Esophagus (tissue), 2 donors: ENCODE measurements around the gene TMEM144. TPM values are rescaled to one million over a fixed set of nuclear protein-coding genes. Genes with fewer than 3 reads are reported as not detected.
"Not testable (repeated sequence)": the region's sequence is repeated elsewhere in the genome, so short reads cannot be mapped to it uniquely, and the experiment has no call there.

ENCODE experiments used
- H3K27ac ChIP-seq, 2 donors: one replicate each; pipeline ENCODE4 v1.5.1; 2013; ENCODE audit warnings: low read depth in 2 of 2, mild to moderate bottlenecking in 2 of 2, inconsistent platforms in 1 of 2, low read length in 1 of 2, moderate library complexity in 1 of 2
- H3K27me3 ChIP-seq, 2 donors: one replicate each; pipeline ENCODE4 v1.6.1; 2013; ENCODE audit warnings: low read length in 2 of 2, control low read depth in 1 of 2, mild to moderate bottlenecking in 1 of 2; ENCODE audit not compliant: insufficient read depth in 2 of 2, control insufficient read depth in 1 of 2
- H3K36me3 ChIP-seq, 2 donors: one replicate each; pipeline ENCODE4 v1.6.1; 2013; ENCODE audit warnings: low read length in 1 of 2; ENCODE audit not compliant: control insufficient read depth in 2 of 2, insufficient read depth in 2 of 2
- H3K4me1 ChIP-seq, 2 donors: one replicate each; pipeline ENCODE4 v1.6.1; 2013; ENCODE audit warnings: low read length in 1 of 2; ENCODE audit not compliant: control insufficient read depth in 2 of 2, insufficient read depth in 2 of 2
- H3K4me3 ChIP-seq, 2 donors: one replicate each; pipeline ENCODE4 v1.5.1; 2013; ENCODE audit warnings: low read length in 2 of 2, mild to moderate bottlenecking in 2 of 2, low read depth in 1 of 2, moderate library complexity in 1 of 2
- H3K9me3 ChIP-seq, 2 donors: one replicate each; pipeline ENCODE4 v1.6.1; 2013; ENCODE audit warnings: mild to moderate bottlenecking in 2 of 2, low read depth in 1 of 2, low read length in 1 of 2, moderate library complexity in 1 of 2; ENCODE audit not compliant: control insufficient read depth in 2 of 2, insufficient read depth in 1 of 2
- WGBS, 2 donors: extraction: QIAGEN DNeasy Blood & Tissue Kit; methylation state at CpG; one replicate each; pipeline ENCODE4 v1.1.7; 2013; 5-methylcytosine and 5-hydroxymethylcytosine counted together
- polyA plus RNA-seq, 2 donors: library from polyadenylated mRNA; stranded (reverse); fragments of 200-250 nt; gene quantifications; one replicate each; pipeline ENCODE4 v1.2.3, GENCODE V29; 2013
- donor health status: healthy with polysubstance abuse.
- donor health status: Bipolar disorder and iron deficiency.

TMEM144 gene
- polyA plus RNA-seq, 2 donors = 2.7 to 2.9 TPM

DNA sequence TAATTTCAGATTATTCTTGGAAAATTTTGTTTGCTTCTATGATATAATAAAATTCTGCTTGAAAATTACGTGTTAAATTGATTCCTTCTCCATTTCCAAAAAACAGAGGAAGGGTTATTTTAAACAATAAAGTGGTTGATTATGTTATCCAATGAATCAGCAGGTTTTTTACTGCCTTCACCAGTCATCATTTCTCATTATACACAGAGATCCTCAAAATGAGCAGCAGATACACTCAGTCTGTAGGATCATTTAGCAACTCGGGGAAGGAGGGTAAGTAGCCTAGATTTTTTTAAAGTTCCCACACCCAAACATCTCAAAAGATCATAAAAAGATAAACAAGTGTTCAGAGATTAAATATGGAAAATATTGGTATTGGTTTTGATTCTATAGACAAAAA lies 6.8 kb upstream of the TMEM144 start:
- Histone ChIP-seq H3K9me3 (no peaks in the 10 kb centered on the region), H3K4me3 (no peak overlapping the region)
- WGBS, 2 donors = 73 to 74% methylated on average over 2 of the region's 2 CpGs

DNA sequence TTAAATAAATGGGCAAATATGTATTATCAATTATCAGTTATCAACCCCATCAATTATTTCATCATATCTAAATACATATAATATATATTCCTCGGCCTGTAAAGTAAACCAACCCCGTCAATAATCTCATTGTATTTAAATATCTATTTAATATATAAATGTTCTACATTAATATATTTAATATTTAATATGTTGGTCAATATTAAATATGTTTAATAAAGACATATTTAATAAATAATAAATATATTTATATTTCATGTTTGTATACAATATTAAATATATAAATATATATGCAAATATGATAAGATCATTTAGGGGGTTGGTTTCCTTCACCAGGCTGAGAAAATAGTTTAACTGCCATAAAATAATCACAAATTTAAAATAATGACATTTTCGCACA lies 6.4 kb upstream of the TMEM144 start:
- no peaks in the 10 kb centered on the region for H3K36me3 ChIP-seq

More for the DNA sequence above, 6.8 kb upstream of the TMEM144 start:
- no peaks in the 10 kb centered on the region for H3K4me1 ChIP-seq
- no peaks in the 10 kb centered on the region for H3K36me3 ChIP-seq
- no peaks in the 10 kb centered on the region for H3K27me3 ChIP-seq
- no peak overlapping the region for H3K27ac ChIP-seq

DNA sequence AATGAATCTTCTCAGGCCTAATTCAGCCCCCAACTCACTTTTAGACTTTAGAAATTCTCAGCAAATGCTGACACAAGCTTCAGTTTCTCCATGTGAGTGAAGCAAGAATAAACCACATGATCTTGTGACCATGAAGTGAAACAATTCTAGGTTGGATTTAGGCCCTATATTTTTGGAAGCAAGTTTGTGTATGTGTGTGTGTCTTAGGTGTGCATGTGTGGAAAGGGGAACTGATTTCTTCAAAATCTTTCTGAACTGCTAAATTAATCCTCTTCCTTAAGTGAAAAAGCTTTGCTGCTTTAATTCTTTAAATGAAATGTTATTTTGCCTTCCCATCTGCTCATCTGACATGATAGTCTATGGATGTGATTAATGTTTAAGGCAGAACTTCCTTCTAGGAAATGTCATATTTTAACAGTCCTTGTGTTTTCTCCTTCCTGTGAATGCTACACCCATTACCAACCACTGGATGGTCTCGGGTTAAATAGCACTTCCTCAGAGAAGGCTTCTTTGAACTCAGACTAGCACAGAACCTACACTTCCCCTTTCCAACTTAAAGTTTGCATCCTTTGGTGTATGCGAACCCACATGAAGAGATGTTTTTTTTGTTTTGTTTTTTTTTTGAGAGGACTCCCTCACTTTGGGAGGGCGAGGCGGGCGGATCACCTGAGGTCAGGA lies 1.2 kb upstream of the TMEM144 start:
- Histone ChIP-seq H3K36me3 (no peaks in the 10 kb centered on the region), H3K27me3 (no peaks in the 10 kb centered on the region), H3K9me3 (no peaks in the 10 kb centered on the region), H3K27ac (no peak overlapping the region), H3K4me1 (no peaks in the 10 kb centered on the region), H3K4me3 (no peak overlapping the region)
- 64 to 78% methylated on average over 5 of the region's 5 CpGs for WGBS, 2 donors

More for the DNA sequence above, 6.4 kb upstream of the TMEM144 start:
- no peaks in the 10 kb centered on the region for H3K4me1 ChIP-seq
- no peaks in the 10 kb centered on the region for H3K9me3 ChIP-seq
- no peak overlapping the region for H3K27ac ChIP-seq
- WGBS, 2 donors = 96 to 99% methylated on average over 3 of the region's 3 CpGs
- no peak overlapping the region for H3K4me3 ChIP-seq
- H3K27me3 ChIP-seq = no peaks in the 10 kb centered on the region

DNA sequence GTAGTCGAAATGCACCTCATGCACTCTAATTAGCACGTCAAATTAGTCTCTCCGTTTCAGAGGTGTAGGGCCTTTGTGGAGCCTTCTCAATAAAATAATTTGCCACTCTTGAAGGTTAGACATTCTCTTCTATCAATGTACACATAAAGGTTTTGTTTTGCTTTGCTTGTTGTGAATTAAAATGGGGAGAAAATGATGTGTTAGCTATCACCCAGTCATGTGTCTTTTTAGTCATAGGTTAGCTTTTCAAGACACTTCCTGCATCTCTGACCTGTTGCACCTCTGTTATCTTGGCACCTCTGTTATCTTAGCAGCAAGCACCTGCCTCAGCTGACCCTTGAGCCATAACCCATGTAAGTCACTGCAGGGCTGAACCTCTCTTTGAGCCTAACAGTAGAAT lies 936 bp downstream of the TMEM144 start:
- 26 to 29% methylated on average over 3 of the region's 3 CpGs for WGBS, 2 donors
- H3K27ac ChIP-seq = no peak overlapping the region
- no peaks in the 10 kb centered on the region for H3K27me3 ChIP-seq
- H3K4me1 ChIP-seq = no peaks in the 10 kb centered on the region
- H3K36me3 ChIP-seq = no peaks in the 10 kb centered on the region
- H3K4me3 ChIP-seq = peak overlapping the region in 1 of 2 donors; percentile 62
- no peaks in the 10 kb centered on the region for H3K9me3 ChIP-seq

DNA sequence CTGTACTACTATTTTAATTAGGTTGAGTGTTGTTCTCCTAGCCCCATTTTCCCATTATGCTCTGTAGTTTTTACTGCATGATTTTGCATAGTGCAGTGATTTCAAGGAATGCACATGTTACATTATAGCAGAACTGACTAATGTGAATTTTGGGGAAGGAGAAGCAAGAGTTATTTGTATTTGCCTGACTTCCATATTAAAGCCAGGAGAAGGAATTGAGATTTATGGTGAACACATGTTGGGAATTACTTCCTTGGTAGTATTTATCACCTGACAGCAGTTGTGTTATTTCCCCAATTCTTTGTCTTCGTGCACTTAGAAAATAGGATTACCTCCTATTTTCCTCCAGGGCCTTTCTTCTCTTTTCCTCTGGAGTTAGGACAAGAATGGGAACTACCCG lies 3.2 kb downstream of the TMEM144 start:
- no peak overlapping the region for H3K4me3 ChIP-seq
- no peaks in the 10 kb centered on the region for H3K27me3 ChIP-seq
- H3K36me3 ChIP-seq = no peaks in the 10 kb centered on the region
- no peaks in the 10 kb centered on the region for H3K4me1 ChIP-seq
- no peak overlapping the region for H3K27ac ChIP-seq
- 83 to 86% methylated on average over 2 of the region's 2 CpGs for WGBS, 2 donors
- H3K9me3 ChIP-seq = no peaks in the 10 kb centered on the region

DNA sequence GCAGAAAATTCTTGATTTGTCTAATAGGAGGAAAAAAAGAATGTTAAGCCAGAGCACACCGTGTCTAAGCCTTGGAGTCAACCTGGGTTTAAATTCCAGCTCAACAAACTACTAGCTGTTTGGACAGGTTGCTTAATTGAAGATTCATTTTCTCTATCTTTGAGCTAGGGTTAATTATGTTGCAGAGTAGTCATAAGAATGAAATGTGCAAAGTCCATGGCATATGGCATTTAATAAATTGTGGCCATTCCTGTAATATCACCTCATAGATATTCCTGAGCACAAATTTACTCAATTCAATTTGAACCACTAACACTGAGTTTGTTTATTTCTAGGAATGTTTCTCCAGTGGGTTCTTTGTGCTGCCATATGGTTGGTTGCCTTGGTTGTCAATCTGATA lies 4.6 kb downstream of the TMEM144 start:
- no peak overlapping the region for H3K27ac ChIP-seq
- WGBS, 2 donors = 70 to 78% methylated on average over 1 of the region's 1 CpG
- H3K27me3 ChIP-seq = no peaks in the 10 kb centered on the region

DNA sequence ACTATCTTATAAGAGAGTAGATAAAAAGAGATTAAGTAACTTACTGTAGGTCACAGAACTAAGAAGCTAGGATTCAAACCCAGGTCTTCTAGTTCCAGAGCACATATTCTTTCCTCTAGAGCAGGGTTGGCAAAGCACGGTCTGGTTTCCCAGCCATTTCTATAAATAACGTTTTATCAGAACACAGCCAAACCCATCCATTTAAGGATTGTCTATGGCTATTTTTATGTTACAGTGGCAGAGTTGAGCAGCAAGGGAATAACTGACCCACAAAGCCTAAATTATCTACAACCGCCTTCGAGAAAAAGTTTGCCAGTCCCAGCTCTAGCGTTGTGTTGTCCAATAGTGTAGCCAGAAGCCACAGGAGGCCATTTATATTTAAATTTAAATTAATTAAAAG lies 7.5 kb downstream of the TMEM144 start:
- no peaks in the 10 kb centered on the region for H3K36me3 ChIP-seq
- 83 to 89% methylated on average over 5 of the region's 5 CpGs for WGBS, 2 donors
- H3K4me1 ChIP-seq = no peaks in the 10 kb centered on the region
- no peaks in the 10 kb centered on the region for H3K9me3 ChIP-seq
- H3K4me3 ChIP-seq = no peak overlapping the region
- H3K27me3 ChIP-seq = no peaks in the 10 kb centered on the region
- H3K27ac ChIP-seq = no peak overlapping the region

More for the DNA sequence above, 4.6 kb downstream of the TMEM144 start:
- Histone ChIP-seq H3K36me3 (no peaks in the 10 kb centered on the region), H3K9me3 (no peaks in the 10 kb centered on the region), H3K4me1 (no peaks in the 10 kb centered on the region), H3K4me3 (no peak overlapping the region)

DNA sequence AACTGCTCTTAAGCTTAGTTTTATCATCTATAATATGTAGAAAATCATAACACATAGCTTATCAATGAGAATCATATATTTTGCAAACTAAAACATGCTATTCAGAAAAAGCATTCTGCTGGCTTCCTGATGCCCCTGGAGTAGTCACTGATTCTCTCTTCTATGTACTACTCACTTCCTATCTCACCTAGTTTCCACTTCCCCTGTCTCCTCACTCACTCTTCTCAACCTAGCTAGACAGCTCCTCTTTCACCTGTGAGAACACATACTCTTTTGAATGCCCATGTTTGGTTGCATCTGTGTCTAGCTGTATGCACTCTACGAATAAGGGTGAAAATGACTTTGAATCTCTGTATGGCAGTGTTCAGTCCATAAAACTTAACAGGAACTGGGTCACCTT lies 9.3 kb downstream of the TMEM144 start:
- 78 to 92% methylated on average over 1 of the region's 1 CpG for whole genome bisulfite sequencing, 2 donors

DNA sequence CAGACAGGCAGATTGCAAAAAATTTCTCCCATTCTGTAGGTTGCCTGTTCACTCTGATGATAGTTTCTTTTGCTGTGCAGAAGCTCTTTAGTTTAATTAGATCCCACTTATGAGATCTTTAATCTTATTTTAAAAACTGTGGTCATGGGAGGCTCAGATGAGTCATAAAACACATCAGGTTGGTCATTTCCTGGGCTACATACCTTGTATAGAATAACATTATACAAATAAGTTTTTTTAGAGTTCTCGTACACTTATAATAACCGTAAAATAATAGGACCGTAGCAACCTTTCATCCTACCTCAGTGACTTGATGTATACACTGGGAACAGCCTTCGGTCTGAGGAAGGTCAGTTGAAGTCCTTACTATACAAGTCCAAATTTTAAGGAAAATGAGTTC lies 14.0 kb downstream of the TMEM144 start:
- H3K36me3 ChIP-seq, H3K27me3 ChIP-seq, H3K4me3 ChIP-seq, H3K4me1 ChIP-seq, H3K9me3 ChIP-seq, H3K27ac ChIP-seq: not testable (repeated sequence)
- WGBS, 2 donors = 96% methylated on average over 4 of the region's 4 CpGs

More for the DNA sequence above, 9.3 kb downstream of the TMEM144 start:
- H3K4me1 ChIP-seq = no peaks in the 10 kb centered on the region
- no peak overlapping the region for H3K27ac ChIP-seq
- no peaks in the 10 kb centered on the region for H3K27me3 ChIP-seq
- no peaks in the 10 kb centered on the region for H3K9me3 ChIP-seq
- no peaks in the 10 kb centered on the region for H3K36me3 ChIP-seq
- no peak overlapping the region for H3K4me3 ChIP-seq

DNA sequence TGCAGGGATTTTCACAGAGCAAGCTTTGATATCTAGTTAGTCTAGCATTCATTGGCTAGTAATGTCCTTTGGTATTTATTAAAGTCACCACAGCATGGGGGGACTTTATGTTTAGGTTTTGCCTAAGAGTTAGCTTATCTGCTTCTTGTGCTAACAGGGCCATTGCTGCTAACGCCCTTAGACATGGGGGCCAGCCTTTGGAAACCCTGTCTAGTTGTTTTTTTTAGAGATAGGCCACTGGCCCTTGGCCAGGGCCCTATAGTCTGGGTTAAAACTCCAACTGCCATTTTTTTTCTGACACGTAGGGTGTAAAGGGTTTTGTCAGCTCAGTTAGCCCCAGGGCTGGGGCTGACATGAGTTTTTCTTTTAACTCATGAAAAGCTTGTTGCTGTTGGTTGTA lies 14.7 kb downstream of the TMEM144 start:
- H3K27me3 ChIP-seq, H3K9me3 ChIP-seq, H3K27ac ChIP-seq, H3K4me1 ChIP-seq, H3K4me3 ChIP-seq, H3K36me3 ChIP-seq: not testable (repeated sequence)
- WGBS, 2 donors = 53 to 66% methylated on average over 2 of the region's 2 CpGs
